GM20431 (cell line): ENCODE data around the gene PPP3R2.

Experiments used
- in situ Hi-C: fragments of 300-500 bp; cut with MseI, MboI; formaldehyde crosslinking; loops from one replicate; pipeline ENCODE4 v1.15.0; 2020; ENCODE audit warnings: low sequenced_read_pairs; ENCODE audit not compliant: unreplicated experiment

PPP3R2 gene, protein sequence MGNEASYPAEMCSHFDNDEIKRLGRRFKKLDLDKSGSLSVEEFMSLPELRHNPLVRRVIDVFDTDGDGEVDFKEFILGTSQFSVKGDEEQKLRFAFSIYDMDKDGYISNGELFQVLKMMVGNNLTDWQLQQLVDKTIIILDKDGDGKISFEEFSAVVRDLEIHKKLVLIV

GRCh38 chr9:101594796-101595195, at the start of gene PPP3R2:
Gene PPP3R2, minus strand, starts transcription at chr9:101594969. Its CDS starts 48 bp downstream, at chr9:101594921.
- in situ Hi-C loops = no loop called here

GRCh38 chr9:101639785-101640665, 45.3 kb upstream of the PPP3R2 start:
- in situ Hi-C loops = no loop called here

DNA sequence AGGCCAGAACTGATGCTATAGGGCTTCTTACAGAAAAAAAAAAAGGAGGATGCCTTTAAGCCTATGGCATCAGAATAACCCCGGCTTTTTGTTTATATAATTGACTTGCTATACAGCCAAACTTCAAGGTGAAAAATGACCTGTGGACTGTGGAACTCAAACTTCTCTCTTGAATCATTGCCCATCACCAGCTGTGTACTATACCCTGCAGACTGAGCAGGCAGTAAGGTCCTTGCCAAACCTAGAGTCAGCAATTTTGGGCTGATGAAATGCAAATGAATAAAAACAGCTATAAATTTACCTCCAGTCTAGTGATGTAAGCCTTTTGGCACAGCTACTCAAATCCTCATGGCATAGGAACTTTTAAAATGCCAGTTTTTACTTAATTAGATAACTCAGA, 44.5 kb upstream of the PPP3R2 start:
- in situ Hi-C loops = no loop called here

DNA sequence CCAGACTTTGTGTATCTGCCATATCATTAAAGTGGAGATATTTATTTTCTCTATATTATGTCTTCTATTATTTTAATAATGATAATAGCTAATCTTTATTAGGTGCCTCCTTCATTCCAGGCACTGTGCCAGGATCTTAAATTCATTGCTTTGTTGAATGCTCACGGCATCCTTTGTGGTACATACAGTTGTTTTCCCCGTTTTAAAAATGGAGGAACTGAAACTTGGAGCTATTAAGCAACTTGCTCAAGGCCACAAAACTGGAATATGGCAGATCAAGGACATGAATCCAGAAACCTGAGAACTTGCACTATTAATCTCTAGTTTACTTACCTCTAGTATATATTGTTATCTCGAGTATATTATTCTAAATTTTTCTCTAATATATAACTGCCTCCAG, 41.5 kb upstream of the PPP3R2 start:
- in situ Hi-C loops = no loop called here

DNA sequence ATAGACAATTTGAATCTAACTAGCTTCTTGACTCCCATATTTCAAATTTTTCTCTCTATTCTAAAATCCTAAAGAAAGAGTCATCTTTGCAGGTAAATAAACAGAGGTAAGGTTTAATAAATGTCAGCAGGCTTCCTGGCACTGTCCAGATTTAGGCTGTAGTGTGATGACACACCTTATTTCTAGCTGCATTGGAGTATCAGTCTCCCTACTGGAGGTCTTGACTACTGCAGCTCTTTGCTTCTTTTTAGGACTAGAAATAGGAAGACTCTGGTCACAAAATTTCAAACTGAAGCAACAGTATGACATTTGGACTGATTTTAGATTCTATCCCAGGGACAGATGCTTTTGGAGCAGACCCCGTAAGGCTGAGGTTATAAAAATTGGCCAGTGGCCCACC, 40.7 kb upstream of the PPP3R2 start:
- in situ Hi-C loops = no loop called here

DNA sequence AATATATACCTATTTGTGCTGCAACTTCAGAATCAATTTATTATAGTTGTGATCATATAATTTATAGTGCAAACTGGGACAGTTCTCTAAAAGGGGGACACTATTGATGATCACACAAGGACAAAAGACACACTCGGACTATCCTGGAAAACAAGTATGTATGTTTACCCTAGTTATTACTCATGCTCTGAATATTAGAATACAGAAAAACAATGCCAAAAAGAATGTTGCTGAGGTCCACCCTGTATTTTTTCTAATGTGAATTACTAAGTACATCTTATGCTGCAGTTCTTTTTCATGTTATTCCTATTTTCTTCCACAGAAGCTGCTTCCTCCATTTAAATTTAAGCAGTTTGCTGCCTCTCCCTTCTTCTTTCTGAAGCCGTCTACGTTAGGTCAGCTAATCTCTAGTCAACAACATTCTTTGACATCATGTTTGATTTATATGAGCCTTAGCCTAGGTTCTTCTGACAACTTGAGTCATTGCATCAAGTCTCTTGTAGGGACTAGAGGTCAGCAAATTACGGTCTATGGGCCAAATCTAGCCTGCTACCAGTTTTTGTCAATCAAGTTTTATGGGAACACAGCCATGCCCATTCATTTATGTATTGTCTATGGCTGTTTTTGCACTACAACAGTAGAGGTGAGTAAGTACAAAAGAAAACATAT, 40.1 kb upstream of the PPP3R2 start:
- in situ Hi-C loops = no loop called here

DNA sequence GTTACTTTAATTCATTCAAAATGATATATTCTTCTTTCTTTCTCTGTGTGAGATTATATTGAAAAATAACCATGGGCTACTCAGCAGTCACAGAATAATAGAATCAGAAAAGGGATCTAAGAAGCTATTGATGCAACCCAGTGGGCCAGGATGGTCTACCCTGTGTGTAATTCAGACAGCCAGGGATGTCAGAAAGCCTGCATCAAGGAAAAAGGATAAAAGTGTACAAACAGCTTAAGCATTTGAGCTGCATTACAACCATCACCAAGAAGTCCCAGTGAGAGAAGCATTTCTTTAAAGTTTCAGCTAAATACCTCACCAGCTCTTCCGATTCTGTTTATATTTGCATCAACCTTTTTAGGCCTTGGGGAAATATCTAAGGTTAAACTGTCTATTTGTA, 37.8 kb upstream of the PPP3R2 start:
- in situ Hi-C loops = no loop called here

DNA sequence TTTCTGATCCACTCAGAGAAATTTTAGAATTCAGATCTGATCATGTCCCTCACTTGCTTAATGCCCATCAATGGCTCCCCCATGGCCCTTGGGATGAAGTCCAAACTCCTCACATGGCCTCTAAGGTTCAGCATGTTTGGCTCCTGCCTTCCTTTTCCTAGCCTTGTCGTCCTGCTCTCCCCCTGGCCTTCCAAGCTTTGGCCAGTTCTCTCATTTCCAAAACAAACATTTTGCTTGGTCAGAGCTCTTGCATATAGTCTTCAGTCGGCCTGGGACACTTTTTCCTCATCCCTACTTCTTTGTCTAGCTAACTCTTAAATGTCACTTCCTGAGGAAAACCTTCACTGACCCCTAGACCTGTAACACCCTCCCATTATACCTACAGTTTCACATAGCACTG, 37.1 kb upstream of the PPP3R2 start:
- in situ Hi-C loops = no loop called here

DNA sequence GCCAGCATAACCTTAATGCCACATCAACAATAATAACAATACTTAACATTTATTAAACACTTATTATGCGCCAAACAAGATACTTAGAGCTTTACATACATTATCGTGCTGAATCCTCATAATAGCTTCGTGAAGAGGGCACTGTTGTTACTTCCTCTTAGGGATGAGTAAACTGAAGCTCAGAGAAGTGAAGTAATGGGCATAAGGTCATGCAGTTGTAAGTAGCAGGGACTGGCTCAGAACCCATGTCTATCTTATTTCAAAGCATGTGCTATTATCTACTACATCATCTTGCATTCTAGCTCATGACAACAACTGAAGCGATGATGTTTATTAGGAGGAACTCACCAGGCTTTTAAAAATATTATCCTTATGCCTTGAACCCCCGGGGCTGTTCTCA, 34.9 kb upstream of the PPP3R2 start:
- in situ Hi-C loops = no loop called here

DNA sequence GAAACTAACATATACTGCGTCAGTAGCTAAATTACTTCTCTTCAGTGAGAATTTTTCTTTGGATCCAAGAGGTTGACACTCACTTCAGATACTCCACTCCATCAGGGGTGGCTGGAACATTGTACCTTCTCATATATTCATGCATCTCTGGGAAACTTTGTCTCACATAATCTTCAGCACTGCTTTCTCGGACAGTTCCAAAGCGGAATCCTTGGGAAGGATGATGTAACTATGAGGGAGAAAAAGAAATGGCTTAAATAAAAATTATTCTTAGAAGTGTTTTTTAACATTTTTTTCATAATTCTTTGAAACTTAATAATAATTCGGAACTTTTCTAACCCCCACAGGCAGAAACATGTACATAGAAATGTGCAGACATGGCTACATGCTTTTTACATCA, 33.4 kb upstream of the PPP3R2 start:
- in situ Hi-C loops = no loop called here

- in situ Hi-C loops = no loop called here
Observed at GRCh38 chr9:101626295-101626694, 31.5 kb upstream of the PPP3R2 start.

GRCh38 chr9:101625876-101626275, 31.1 kb upstream of the PPP3R2 start:
- in situ Hi-C loops = no loop called here

- in situ Hi-C loops = no loop called here
Observed at GRCh38 chr9:101620452-101620851, 25.7 kb upstream of the PPP3R2 start.

DNA sequence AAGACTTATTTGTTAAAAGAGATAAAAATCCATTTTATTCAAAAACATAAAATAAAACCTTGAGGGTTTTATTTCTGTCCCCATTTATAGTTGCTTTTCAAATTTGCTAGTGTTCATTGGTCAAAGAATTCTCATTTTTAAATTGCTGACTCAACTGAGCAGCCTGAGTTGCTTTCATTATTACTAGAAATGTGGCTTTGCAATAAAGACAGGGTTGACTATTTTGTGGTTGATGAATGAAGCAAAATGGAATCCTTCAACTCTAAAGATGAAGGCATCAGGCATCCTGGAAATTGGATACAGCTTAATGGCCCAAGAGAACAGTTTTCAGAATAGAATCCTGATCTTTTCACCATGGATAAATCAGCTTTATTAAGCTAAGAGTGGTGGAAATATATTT, 23.9 kb upstream of the PPP3R2 start:
- in situ Hi-C loops = no loop called here

DNA sequence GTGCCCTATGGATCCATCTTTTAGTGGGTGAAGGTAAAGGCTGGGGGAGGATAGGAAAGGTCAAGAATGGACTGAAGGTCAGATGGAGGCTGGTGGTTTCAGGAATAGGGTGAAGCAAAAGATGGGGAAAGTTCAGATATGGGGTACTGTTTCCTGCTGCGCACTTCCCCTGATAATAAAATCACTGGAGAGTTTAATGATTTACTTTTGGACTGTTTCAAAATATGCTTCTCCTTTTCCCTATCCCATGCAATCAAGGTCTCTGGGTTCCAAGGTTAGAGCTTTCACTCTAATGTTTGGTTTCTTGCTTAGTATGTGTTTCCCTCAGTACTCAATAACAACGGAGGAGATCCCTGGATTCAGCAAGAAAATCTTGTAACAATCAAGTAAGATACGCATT, 10.8 kb upstream of the PPP3R2 start:
- in situ Hi-C loops = no loop called here

DNA sequence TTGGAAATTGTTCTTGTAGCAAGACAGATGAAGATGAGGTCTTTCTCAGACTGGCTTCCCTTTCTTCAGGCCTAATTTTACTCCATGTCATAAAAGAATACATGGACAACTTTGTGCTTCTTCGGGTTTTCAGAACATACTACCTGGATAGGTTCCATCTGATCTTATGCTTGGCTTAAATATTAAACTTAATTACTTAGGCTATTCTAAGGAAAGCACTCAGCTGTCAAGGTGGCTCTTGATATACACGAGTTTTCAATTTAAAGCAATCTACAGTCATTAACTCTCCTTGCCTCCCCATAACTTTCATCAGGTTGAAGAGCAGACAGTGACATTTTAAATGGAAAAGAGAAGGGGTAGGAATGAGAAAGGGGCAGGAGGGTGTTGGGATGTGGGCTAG, 9.5 kb upstream of the PPP3R2 start:
- in situ Hi-C loops = no loop called here

DNA sequence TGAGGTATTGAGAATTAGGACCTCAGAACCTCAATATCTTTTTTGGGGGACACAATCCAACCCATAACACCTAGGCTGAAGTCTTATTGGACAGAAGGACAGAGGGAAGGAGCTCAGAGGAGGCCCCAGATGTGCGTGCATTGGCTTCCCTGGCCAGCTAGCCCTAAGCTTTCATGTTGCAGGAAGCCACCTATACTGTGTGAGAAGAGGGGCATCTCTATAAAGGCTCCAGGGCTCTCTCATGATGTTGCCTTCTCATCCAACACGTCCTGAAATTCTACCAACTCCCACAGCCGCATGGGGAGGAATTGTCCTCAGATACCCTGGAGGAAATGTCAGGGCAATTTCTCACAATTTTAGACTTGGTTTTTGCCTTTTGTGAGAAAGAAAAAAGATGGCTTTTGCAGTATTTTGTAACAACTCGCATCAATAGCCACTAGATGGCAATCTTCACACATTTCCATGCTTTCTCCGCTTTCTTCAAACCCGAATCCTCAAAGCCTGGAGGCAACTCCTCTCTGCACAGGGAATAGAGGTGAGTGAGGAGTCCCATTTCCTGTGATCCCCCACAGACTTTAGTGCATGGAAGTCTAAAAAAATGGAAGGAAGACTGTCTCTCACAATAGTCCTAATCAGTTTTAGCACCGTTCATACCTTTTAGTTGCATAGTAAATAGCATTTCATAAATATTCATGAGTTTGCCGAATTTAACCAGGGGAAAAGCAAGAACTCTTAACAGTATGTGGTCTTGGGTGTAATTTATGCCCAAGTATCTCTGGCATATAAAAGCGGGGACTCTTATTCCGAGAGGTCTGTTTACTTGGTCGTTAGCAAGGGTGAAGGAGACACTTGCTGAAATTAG, 7.4 kb upstream of the PPP3R2 start:
- in situ Hi-C loops = no loop called here

- in situ Hi-C loops = no loop called here
Observed at GRCh38 chr9:101593345-101593744, 1.4 kb downstream of the PPP3R2 start.

DNA sequence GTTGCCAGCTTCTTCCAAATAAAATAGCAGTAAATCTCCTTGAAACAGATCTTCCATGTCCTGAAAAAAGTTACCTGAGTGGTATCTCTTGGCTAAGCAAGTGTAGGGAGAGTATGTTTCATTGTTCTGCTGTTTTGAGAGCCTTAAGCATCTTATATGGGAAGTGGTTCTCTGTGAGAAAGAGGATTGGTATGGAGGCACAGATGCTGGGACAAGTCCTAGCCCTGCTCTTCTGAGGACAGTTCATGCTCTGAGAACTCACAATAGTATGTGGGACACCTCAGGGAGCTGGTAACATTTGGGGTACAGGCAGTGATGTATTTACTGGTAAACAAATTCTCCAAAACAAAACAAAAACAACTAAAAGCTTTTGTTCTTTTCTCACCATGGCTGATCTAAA, 2.0 kb downstream of the PPP3R2 start:
- in situ Hi-C loops = no loop called here

DNA sequence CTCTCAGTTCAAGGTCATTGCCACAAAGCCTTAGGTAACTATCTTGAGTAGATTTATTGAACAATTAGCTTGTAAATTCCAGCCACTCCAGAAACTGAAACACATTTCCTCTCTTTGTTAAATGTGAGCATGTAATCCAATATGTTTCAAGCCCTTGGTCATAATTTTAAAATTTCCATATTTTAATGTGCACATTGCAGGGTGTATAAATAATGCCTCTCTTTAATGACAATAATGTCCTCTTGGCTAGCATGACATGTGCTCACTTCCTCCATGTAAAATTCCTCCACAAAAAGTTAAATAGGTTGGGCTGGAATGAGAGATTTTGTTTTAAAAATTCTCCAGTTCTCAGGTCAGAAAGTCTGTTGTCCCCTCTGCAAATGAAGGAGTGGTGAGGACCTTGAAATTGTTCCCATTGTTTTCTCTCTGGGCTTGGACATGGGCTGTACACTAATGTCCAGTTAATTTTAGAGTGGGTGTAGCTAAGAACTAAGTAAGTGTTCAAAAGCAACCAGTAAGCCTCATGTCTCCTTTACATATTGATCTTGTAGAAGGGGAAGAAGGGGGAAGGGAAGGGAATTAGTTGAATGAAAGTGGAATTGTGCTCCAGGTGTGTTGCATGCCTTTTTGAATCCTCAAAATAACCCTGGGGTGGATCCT, 2.9 kb downstream of the PPP3R2 start:
- in situ Hi-C loops = no loop called here
